ENCODE data around the gene MAPRE3. TPM values are rescaled to one million over a fixed set of nuclear protein-coding genes. Genes with fewer than 3 reads are reported as not detected.

The MAPRE3 gene
- total and polyA plus RNA-seq, 7 donors = 22.1 to 149 (median 116) TPM

- 37 to 71% (median 51%) methylated on average over 2 of the region's 2 CpGs for WGBS, 3 donors
- H3K27ac ChIP-seq = peak overlapping the region; percentile 96
- no peaks in the 10 kb centered on the region for H3K9me3 ChIP-seq
- H3K4me1 ChIP-seq = peaks cover 95% of the 10 kb centered on the region
- ATAC-seq = no peak
- DNase-seq = no peak
- no peaks in the 10 kb centered on the region for H3K27me3 ChIP-seq (ENCODE audit: insufficient read depth in 3 of 3, low read length in 2 of 3)
- no peaks in the 10 kb centered on the region for H3K36me3 ChIP-seq (ENCODE audit: insufficient read depth in 1 of 2, low read depth in 1 of 2)
- intact Hi-C loops (cut with DNase I) = loop anchor here (5.0 to 10.0 kb wide), 2 partner anchors 33 to 325 kb away; partner anchors contain the start of gene UCN (in 1 of the 2)
- no peak overlapping the region for H3K4me3 ChIP-seq
- TF ChIP-seq, protein P1, sequence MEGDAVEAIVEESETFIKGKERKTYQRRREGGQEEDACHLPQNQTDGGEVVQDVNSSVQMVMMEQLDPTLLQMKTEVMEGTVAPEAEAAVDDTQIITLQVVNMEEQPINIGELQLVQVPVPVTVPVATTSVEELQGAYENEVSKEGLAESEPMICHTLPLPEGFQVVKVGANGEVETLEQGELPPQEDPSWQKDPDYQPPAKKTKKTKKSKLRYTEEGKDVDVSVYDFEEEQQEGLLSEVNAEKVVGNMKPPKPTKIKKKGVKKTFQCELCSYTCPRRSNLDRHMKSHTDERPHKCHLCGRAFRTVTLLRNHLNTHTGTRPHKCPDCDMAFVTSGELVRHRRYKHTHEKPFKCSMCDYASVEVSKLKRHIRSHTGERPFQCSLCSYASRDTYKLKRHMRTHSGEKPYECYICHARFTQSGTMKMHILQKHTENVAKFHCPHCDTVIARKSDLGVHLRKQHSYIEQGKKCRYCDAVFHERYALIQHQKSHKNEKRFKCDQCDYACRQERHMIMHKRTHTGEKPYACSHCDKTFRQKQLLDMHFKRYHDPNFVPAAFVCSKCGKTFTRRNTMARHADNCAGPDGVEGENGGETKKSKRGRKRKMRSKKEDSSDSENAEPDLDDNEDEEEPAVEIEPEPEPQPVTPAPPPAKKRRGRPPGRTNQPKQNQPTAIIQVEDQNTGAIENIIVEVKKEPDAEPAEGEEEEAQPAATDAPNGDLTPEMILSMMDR (IDR thresholded peaks at IDR 0.05) = no peak
Measured at GRCh38 chr2:26979741-26980140, 9.3 kb downstream of the MAPRE3 start.

- TF ChIP-seq, protein P1 (IDR thresholded peaks at IDR 0.05) = no peak
- Histone ChIP-seq H3K27me3 (ENCODE audit: insufficient read depth in 3 of 3, low read length in 2 of 3) (no peaks in the 10 kb centered on the region), H3K4me1 (peaks cover 86% of the 10 kb centered on the region), H3K9me3 (no peaks in the 10 kb centered on the region), H3K4me3 (no peak overlapping the region), H3K27ac (peak overlapping the region; percentile 70), H3K36me3 (ENCODE audit: insufficient read depth in 1 of 2, low read depth in 1 of 2) (no peaks in the 10 kb centered on the region)
- ATAC-seq = no peak
- 84 to 91% (median 88%) methylated on average over 2 of the region's 2 CpGs for WGBS, 3 donors
- DNase-seq = no peak
- intact Hi-C loops (cut with DNase I) = no loop called here
Measured at GRCh38 chr2:26980971-26981370, 10.5 kb downstream of the MAPRE3 start.

DNA sequence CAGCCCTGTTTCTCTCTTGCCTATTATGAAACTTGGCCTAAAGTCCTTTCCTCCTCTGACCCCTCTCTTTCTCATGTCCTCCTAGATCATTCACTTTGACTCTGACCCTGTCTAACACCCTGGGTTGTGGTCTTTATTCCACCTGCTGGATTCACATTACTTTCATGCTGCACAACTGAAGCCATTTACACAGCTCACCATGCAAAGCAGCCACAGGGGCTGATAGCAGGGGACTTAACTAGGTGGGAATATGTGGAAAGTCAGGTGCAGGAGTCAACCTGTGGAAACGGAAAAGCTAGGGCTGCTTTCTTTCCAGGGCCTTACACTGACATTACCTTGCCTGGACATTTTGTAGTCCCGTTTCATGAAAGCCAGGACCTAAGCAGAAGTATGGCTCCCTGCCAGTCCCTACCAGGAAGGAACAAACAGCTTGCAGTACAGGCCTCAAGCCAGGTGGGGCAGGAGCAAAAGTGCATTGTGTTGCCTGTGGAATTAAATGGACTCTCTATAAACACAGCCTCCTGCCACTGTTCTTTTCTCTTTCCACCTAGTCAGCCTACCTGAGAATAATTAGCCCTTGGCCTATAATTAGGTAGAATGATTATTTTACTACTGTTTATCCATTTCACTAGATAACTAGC is 11.8 kb downstream of the MAPRE3 start:
- TF ChIP-seq, protein P1 (IDR thresholded peaks at IDR 0.05) = peak; percentile 53
- DNase-seq (peak; percentile 62 to 84), ATAC-seq (peak; percentile 81 to 90 (median 82))
- H3K27me3 ChIP-seq (ENCODE audit: insufficient read depth in 3 of 3, low read length in 2 of 3) = no peaks in the 10 kb centered on the region
- H3K4me3 ChIP-seq = no peak overlapping the region
- peaks cover 81% of the 10 kb centered on the region for H3K4me1 ChIP-seq
- intact Hi-C loops (cut with DNase I) = no loop called here
- peak overlapping the region; percentile 70 for H3K27ac ChIP-seq
- H3K36me3 ChIP-seq (ENCODE audit: insufficient read depth in 1 of 2, low read depth in 1 of 2) = no peaks in the 10 kb centered on the region
- H3K9me3 ChIP-seq = no peaks in the 10 kb centered on the region
- 8 to 28% (median 16%) methylated on average over 2 of the region's 2 CpGs for WGBS, 3 donors

DNA sequence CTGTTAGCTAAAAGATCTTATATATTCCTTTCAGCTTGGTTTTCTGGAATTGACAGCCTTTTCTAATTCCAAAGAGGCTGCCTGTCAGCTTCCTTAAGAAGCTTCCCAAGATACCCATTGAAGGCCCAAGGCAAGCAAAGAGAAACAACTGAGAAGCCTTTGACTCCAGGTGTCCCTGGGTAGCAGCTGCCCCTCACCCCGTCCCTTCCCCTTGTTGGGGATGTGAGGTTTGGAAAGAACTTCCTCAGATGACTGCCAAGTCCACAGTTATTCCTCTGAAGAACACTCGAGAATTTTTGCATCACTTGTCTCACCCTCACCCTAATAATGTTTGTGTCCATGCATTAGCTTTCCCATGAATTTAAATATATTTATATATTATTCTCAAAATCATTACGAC is 13.3 kb downstream of the MAPRE3 start:
- intact Hi-C loops (cut with DNase I) = loop anchor here in 1 of 2 donors (2.0 kb wide), 1 partner anchor 19 kb away; no protein-coding TSS in a partner anchor
- Histone ChIP-seq H3K27ac (no peak overlapping the region), H3K9me3 (no peaks in the 10 kb centered on the region), H3K27me3 (ENCODE audit: insufficient read depth in 3 of 3, low read length in 2 of 3) (no peaks in the 10 kb centered on the region), H3K4me1 (peaks cover 75% of the 10 kb centered on the region), H3K36me3 (ENCODE audit: insufficient read depth in 1 of 2, low read depth in 1 of 2) (peaks cover 0 to 6% of the 10 kb centered on the region in 2 donors), H3K4me3 (no peak overlapping the region)
- DNase-seq = no peak
- TF ChIP-seq, protein P1 (IDR thresholded peaks at IDR 0.05) = no peak
- 61 to 73% (median 66%) methylated on average over 3 of the region's 3 CpGs for WGBS, 3 donors
- no peak for ATAC-seq
